CD4-positive, alpha-beta T cell (primary cell): Measurements from ENCODE around the gene ATP2B2. TPM values are rescaled to one million over a fixed set of nuclear protein-coding genes. Genes with fewer than 3 reads are reported as not detected.

Experiments
- ATAC-seq: fragments of 200-7000 bp; cut with Tn5 transposase; one replicate; pipeline ENCODE4 v1.10.0; 2022; ENCODE audit warnings: mild to moderate bottlenecking; ENCODE audit not compliant: poor library complexity
- CTCF ChIA-PET: fragments of 350-600 bp; sonication (Branson Sonifier 250); formaldehyde crosslinking; loops from one replicate; lab custom pipeline; 2021; ENCODE audit warnings: antibody characterized with exemption, inconsistent platforms; lab: Charles Lee
- POLR2A ChIA-PET: fragments of 350-600 bp; sonication (Branson Sonifier 250); formaldehyde crosslinking; loops from one replicate; lab custom pipeline; 2021; ENCODE audit warnings: antibody characterized with exemption, inconsistent platforms; lab: Charles Lee
- DNase-seq, 14 experiments: peaks; one replicate each; pipeline ENCODE4 v3.0.0-alpha.2; 2013 to 2020; ENCODE audit warnings: mixed read lengths in 2 of 14
- H3K27ac ChIP-seq, 2 donors: one replicate each; pipeline versions ENCODE4 v1.5.1 to v1.7.0; 2013; ENCODE audit warnings: low read length in 2 of 2, low read depth in 1 of 2, mild to moderate bottlenecking in 1 of 2
- H3K27me3 ChIP-seq, 2 experiments: 1 replicate in 1 of 2; 2 replicates in 1 of 2; pipeline versions ENCODE4 v1.6.1 to v1.7.0; 2013; ENCODE audit warnings: low read length in 2 of 2, control low read depth in 1 of 2, mild to moderate bottlenecking in 1 of 2, moderate library complexity in 1 of 2; ENCODE audit not compliant: insufficient read depth in 2 of 2, control insufficient read depth in 1 of 2
- H3K36me3 ChIP-seq: one replicate; pipeline ENCODE4 v1.6.1; 2013; ENCODE audit warnings: low read length, control low read depth; ENCODE audit not compliant: insufficient read depth
- H3K4me1 ChIP-seq: one replicate; pipeline ENCODE4 v1.6.1; 2013; ENCODE audit warnings: low read length, control low read depth; ENCODE audit not compliant: insufficient read depth
- H3K4me3 ChIP-seq: one replicate; pipeline ENCODE4 v1.5.1; 2013; ENCODE audit warnings: mild to moderate bottlenecking, low read length, moderate library complexity
- H3K9me3 ChIP-seq, 2 experiments: 1 replicate in 1 of 2; 2 replicates in 1 of 2; pipeline versions ENCODE4 v1.6.1 to v1.7.0; 2013; ENCODE audit warnings: low read length in 2 of 2, mild to moderate bottlenecking in 2 of 2, control low read depth in 1 of 2, moderate library complexity in 1 of 2; ENCODE audit not compliant: control insufficient read depth in 1 of 2, insufficient read depth in 1 of 2
- H3K27ac Mint-ChIP-seq: one replicate; pipeline ENCODE4 v1.8.0; 2020; ENCODE audit warnings: mixed read lengths
- H3K27me3 Mint-ChIP-seq: one replicate; pipeline ENCODE4 v1.8.0; 2021; ENCODE audit warnings: mixed read lengths
- H3K36me3 Mint-ChIP-seq: one replicate; pipeline ENCODE4 v1.8.0; 2021; ENCODE audit warnings: low read depth, mixed read lengths
- H3K4me1 Mint-ChIP-seq: one replicate; pipeline ENCODE4 v1.8.0; 2021; ENCODE audit warnings: low read depth, mixed read lengths
- H3K4me3 Mint-ChIP-seq: one replicate; pipeline ENCODE4 v1.8.0; 2020; ENCODE audit warnings: mild to moderate bottlenecking, mixed read lengths
- H3K9me3 Mint-ChIP-seq: one replicate; pipeline ENCODE4 v1.8.0; 2020; ENCODE audit warnings: mixed read lengths
- intact Hi-C, 2 experiments: fragments of 100-400 bp; cut with DNase I in 1 of 2; cut with micrococcal nuclease in 1 of 2; formaldehyde crosslinking; loops; one replicate each; pipeline versions ENCODE4 v1.15.1 to v1.9.0; 2023 to 2025; cut with DNase I, micrococcal nuclease
- total RNA-seq, 174 experiments: library from RNA in 2 of 174; stranded (reverse) in 2 of 174; gene quantifications; one replicate each; pipeline ENCODE4 v1.2.3 and lab custom pipeline; 2021 to 2026
- TF ChIP-seq, protein P1 (sequence below): fragments of 200-600 bp; IDR thresholded peaks from one replicate; pipeline ENCODE4 v1.8.0; 2022; ENCODE audit warnings: antibody characterized with exemption, mild to moderate bottlenecking

Gene ATP2B2
- total RNA-seq, 2 experiments from 2014 or later = not detected

DNA sequence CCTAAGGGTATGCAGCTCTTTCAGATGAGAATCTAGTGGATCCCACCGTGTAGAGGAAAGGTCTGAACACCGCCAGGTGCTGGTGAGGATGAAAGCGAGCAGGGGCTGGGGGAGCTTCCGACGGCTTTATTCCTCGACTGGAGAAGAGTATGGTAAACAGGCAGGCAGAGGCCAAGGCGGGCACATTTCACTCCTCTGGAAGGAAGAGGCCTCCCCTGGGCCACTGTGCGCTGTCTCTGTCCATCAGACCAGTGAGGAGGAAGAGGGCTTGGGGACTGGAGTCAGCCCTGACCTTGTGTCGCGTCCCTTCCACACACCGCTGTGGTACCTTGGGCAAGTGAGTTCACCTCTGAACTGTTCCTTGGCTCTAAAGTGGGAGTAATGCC lies 216.8 kb downstream of the ATP2B2 start:
- TF ChIP-seq, protein P1, sequence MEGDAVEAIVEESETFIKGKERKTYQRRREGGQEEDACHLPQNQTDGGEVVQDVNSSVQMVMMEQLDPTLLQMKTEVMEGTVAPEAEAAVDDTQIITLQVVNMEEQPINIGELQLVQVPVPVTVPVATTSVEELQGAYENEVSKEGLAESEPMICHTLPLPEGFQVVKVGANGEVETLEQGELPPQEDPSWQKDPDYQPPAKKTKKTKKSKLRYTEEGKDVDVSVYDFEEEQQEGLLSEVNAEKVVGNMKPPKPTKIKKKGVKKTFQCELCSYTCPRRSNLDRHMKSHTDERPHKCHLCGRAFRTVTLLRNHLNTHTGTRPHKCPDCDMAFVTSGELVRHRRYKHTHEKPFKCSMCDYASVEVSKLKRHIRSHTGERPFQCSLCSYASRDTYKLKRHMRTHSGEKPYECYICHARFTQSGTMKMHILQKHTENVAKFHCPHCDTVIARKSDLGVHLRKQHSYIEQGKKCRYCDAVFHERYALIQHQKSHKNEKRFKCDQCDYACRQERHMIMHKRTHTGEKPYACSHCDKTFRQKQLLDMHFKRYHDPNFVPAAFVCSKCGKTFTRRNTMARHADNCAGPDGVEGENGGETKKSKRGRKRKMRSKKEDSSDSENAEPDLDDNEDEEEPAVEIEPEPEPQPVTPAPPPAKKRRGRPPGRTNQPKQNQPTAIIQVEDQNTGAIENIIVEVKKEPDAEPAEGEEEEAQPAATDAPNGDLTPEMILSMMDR = no peak
- POLR2A ChIA-PET = interaction anchor here (3.0 kb wide), 1 partner anchor 25 kb away, joined by 10 read pairs; no protein-coding TSS in a partner anchor

DNA sequence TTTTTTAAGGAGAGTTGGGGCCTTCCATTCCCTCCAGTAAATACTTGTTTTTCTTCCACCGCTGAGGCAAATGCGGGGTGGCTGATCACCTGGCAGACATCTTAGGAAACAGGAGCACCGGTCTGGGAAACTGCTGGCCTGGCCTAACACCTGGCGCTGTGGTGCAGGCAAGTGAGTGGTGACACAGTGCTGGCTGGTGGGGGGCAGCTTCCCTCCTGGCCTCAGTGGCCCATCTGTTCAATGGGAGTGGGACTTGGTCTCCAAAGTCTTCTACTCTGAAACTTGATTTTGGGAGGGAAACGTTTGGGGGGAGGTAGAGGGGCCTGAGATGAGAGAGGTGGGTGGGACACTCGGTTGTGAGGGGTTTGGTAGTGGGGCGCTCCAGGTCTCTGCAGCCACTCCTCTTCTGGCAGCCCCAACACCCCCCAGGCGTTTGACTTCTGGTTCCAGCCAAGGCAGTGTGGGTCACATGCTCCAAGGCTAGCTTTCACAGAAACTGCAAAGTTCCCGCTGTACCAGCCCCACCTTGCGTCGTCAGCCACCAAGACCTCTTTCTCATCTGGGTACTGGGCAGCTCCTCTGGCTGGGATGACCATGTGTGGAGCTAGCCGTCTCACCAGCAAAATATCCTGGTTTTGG lies 217.3 kb downstream of the ATP2B2 start:
- intact Hi-C loops = loop anchor here (2.0 to 10.0 kb wide), 4 partner anchors 39 to 443 kb away; partner anchors contain the start of genes CRELD1 (in 1 of the 2), EMC3 (in 1 of the 2), RPUSD3 (in 1 of the 2) and TATDN2 (in 1 of the 2)
- DNase-seq = no peak
- Histone ChIP-seq H3K4me1 (peaks cover 19% of the 10 kb centered on the region), H3K36me3 (peaks cover 63% of the 10 kb centered on the region), H3K27me3 (no peaks in the 10 kb centered on the region), H3K9me3 (no peaks in the 10 kb centered on the region), H3K27ac (no peak overlapping the region), H3K4me3 (no peak overlapping the region)
- H3K36me3 Mint-ChIP-seq = peaks cover 51% of the 10 kb centered on the region
- ChIA-PET CTCF (interaction anchor here (0.7 to 4.5 kb wide), 4 partner anchors 24 to 355 kb away, joined by 4 to 18 read pairs (median 8); partner anchors contain the start of gene CRELD1), POLR2A (interaction anchor here (3.0 kb wide), 1 partner anchor 24 kb away, joined by 10 read pairs; no protein-coding TSS in a partner anchor)
- TF ChIP-seq, protein P1 = no peak
- no peak for ATAC-seq
- H3K27me3 Mint-ChIP-seq = no peaks in the 10 kb centered on the region
- H3K4me3 Mint-ChIP-seq = no peak overlapping the region
- H3K27ac Mint-ChIP-seq = no peak overlapping the region
- peaks cover 35% of the 10 kb centered on the region for H3K4me1 Mint-ChIP-seq
- no peaks in the 10 kb centered on the region for H3K9me3 Mint-ChIP-seq

More for the DNA sequence above, 216.8 kb downstream of the ATP2B2 start:
- Mint-ChIP-seq H3K9me3 (no peaks in the 10 kb centered on the region), H3K4me1 (peaks cover 32% of the 10 kb centered on the region), H3K4me3 (no peak overlapping the region), H3K27ac (no peak overlapping the region), H3K36me3 (peaks cover 51% of the 10 kb centered on the region), H3K27me3 (no peaks in the 10 kb centered on the region)
- CTCF ChIA-PET = interaction anchor here (4.5 kb wide), 1 partner anchor 25 kb away, joined by 18 read pairs; no protein-coding TSS in a partner anchor
- Histone ChIP-seq H3K4me1 (peaks cover 16% of the 10 kb centered on the region), H3K36me3 (peaks cover 59% of the 10 kb centered on the region), H3K27ac (no peak overlapping the region), H3K9me3 (no peaks in the 10 kb centered on the region), H3K4me3 (no peak overlapping the region), H3K27me3 (no peaks in the 10 kb centered on the region)
- DNase-seq (no peak), ATAC-seq (no peak)
- intact Hi-C loops = loop anchor here (10.0 kb wide), 3 partner anchors 304 to 444 kb away; partner anchors contain the start of genes CRELD1 (in 1 of the 2), EMC3 (in 1 of the 2) and RPUSD3 (in 1 of the 2)

DNA sequence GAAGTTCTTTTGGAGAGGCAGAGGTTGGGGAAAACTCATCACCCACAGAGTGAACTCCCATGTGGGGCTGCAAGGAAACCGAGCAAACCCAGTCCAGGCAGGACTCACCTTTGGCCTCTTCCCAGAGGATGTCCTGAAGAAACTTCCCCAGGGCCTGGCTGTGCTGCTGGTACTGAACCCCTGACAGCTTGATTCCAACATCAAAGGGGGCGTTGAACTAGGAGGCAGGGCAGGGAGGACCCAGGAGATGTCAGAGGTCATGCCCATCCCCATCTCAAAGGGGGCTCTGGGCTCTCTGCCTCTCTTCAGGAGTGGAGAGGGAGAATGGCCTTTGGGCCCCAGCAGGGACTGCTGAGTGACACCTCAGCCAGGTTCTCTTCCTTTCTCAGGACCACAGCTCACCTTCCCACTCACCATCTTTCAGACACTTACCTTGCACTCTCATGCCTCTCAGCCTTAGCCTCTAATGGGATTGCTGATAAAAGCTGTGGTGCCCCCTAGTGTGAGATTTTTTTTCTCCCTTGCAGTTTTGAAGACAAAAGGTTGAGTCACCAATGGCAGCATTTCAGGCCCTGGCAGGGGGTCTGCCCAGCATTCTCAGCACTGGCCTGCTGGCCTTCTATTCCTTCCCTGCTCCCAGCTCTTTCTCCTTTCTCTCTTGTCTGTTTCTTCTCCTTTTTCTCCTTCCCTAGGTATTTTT lies 218.6 kb downstream of the ATP2B2 start:
- intact Hi-C loops = loop anchor here (2.0 to 10.0 kb wide), 4 partner anchors 38 to 442 kb away; partner anchors contain the start of genes CRELD1 (in 1 of the 2), EMC3 (in 1 of the 2), RPUSD3 (in 1 of the 2) and TATDN2 (in 1 of the 2)
- ATAC-seq = peak; percentile 39

More for the DNA sequence above, 218.6 kb downstream of the ATP2B2 start:
- Mint-ChIP-seq H3K27ac (peak overlapping the region; percentile 50), H3K9me3 (no peaks in the 10 kb centered on the region), H3K27me3 (no peaks in the 10 kb centered on the region), H3K4me3 (no peak overlapping the region), H3K4me1 (peaks cover 39% of the 10 kb centered on the region), H3K36me3 (peaks cover 49% of the 10 kb centered on the region)
- H3K9me3 ChIP-seq = no peaks in the 10 kb centered on the region
- POLR2A ChIA-PET = interaction anchor here (0.8 to 3.0 kb wide), 3 partner anchors 23 to 94 kb away, joined by 3 to 10 read pairs (median 4); partner anchors contain the start of gene SEC13
- H3K36me3 ChIP-seq = peaks cover 60% of the 10 kb centered on the region
- peaks cover 19% of the 10 kb centered on the region for H3K4me1 ChIP-seq
- no peak overlapping the region for H3K4me3 ChIP-seq
- DNase-seq = peak in 5 of 14 experiments; percentile 28 to 71 (median 61)
- CTCF ChIA-PET = interaction anchor here (1.0 to 4.5 kb wide), 6 partner anchors 23 to 354 kb away, joined by 3 to 18 read pairs (median 4); partner anchors contain the start of gene CRELD1
- TF ChIP-seq, protein P1 = peak; percentile 52
- H3K27ac ChIP-seq = peak overlapping the region in 1 of 2 donors; percentile 21
- no peaks in the 10 kb centered on the region for H3K27me3 ChIP-seq
